HG03280 (cell line): ENCODE results near the gene SERTAD2.

Source experiments
- ATAC-seq: cut with Tn5 transposase; IDR thresholded peaks from one replicate; pipeline ENCODE4 v1.9.1; 2021; ENCODE audit warnings: mild to moderate bottlenecking, moderate library complexity; ENCODE audit not compliant: unreplicated experiment

SERTAD2 gene, protein sequence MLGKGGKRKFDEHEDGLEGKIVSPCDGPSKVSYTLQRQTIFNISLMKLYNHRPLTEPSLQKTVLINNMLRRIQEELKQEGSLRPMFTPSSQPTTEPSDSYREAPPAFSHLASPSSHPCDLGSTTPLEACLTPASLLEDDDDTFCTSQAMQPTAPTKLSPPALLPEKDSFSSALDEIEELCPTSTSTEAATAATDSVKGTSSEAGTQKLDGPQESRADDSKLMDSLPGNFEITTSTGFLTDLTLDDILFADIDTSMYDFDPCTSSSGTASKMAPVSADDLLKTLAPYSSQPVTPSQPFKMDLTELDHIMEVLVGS

GRCh38 chr2:64653109-64654062 lies at the start of gene SERTAD2:
Gene SERTAD2 (minus strand): TSS chr2:64653913. CDS start chr2:64636871, 17,042 bp downstream.
- ATAC-seq, result peak; percentile 81

- ATAC-seq, result no peak
Measured at GRCh38 chr2:64700133-64700809, 46.6 kb upstream of the SERTAD2 start.

GRCh38 chr2:64699712-64700111 lies 46.0 kb upstream of the SERTAD2 start:
- no peak for ATAC-seq

DNA sequence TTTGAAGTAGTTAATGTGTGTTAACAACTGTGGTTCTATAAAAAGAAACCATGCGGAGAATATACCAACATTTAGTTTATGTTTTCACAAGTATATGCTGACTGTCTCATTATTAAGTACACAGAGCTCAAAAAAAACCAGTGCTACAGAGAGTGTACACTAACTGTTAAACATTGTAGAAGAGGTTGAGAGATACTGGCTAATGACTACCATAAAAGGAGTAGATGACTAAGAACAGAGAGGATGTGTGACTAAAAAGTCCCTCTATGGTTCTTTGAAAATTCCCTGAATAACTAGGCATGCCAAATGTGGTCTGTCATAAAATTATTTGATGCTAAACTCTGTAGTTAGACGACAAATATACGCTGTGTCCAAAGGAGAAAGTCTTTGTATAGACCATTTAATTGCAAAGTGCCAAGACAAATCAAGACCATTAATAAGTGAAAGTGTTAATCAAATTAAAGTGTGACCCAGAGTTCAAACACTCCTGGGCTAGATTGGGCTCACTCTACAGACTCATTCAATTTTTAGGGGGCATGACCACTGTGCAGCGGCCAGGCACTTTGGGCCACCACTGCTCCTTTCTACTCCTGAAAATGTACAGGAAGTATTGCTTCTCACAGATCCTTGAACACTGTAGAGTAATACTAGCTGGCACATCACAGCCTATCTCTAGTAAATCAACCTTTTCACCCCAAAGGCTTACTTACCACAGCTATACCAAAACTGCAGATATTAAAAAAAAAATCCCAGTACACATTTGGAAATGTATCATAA lies 45.1 kb upstream of the SERTAD2 start:
- ATAC-seq, result peak; percentile 74

- no peak for ATAC-seq
Measured at GRCh38 chr2:64698177-64698643, 44.5 kb upstream of the SERTAD2 start.

- no peak for ATAC-seq
Measured at GRCh38 chr2:64697297-64698176, 43.8 kb upstream of the SERTAD2 start.

DNA sequence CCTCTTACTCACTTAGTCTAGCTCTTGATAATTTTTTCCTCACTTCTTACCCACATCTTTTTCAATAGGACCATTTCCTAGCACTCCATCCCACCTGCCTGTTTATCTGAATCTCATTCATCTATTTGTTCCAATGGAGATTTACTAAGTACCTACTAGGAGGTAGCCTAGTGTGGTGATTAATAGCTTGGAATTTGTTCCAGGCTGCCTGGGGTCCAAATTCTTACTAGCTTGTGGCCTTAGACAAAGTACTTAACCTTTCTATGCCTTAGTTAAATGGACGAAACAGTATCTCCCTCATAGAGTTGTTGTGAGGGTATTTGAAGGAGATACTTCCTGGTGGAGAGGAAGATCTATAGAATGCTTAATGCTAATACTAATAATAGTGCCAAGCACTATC lies 42.9 kb upstream of the SERTAD2 start:
- no peak for ATAC-seq

- ATAC-seq, result no peak
Measured at GRCh38 chr2:64695721-64696261, 42.1 kb upstream of the SERTAD2 start.

GRCh38 chr2:64692401-64692800 lies 38.7 kb upstream of the SERTAD2 start:
- no peak for ATAC-seq

GRCh38 chr2:64688909-64689308 lies 35.2 kb upstream of the SERTAD2 start:
- ATAC-seq, result no peak

DNA sequence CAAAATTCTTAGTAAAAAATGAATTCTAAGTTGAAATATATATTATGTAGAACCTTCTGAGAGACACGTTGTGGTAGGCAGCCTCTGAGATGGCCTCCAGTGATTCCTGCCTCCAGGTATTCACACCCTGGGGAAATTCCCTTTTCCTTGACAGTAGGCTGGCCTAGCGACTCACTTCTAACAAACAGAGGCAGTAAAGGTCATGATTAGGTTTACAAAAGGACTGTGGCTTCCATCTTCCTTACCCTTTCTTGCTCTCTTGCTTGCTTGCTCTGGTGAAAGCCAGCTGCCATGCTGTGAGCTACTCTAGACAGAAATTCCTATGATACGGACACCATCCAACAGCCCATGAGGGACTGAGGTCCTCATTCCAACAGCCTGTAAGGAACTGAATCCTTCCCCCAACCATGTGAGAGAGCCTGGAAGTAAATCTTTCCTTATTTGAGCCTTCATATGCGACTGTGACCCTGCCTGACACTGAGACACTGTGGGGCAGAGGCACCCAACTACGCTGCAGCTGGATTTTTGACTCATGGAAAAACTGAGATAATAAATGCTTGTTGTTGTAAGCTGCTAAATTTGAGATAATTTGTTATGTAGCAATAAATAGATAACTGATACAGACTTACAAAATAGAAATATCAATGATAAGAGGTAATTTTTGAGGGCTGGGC lies 32.7 kb upstream of the SERTAD2 start:
- ATAC-seq, result no peak

- ATAC-seq, result no peak
Measured at GRCh38 chr2:64685430-64685829, 31.7 kb upstream of the SERTAD2 start.

GRCh38 chr2:64683771-64684510 lies 30.2 kb upstream of the SERTAD2 start:
- ATAC-seq, result no peak

- no peak for ATAC-seq
Measured at GRCh38 chr2:64681479-64681967, 27.8 kb upstream of the SERTAD2 start.

GRCh38 chr2:64679673-64680425 lies 26.1 kb upstream of the SERTAD2 start:
- no peak for ATAC-seq

DNA sequence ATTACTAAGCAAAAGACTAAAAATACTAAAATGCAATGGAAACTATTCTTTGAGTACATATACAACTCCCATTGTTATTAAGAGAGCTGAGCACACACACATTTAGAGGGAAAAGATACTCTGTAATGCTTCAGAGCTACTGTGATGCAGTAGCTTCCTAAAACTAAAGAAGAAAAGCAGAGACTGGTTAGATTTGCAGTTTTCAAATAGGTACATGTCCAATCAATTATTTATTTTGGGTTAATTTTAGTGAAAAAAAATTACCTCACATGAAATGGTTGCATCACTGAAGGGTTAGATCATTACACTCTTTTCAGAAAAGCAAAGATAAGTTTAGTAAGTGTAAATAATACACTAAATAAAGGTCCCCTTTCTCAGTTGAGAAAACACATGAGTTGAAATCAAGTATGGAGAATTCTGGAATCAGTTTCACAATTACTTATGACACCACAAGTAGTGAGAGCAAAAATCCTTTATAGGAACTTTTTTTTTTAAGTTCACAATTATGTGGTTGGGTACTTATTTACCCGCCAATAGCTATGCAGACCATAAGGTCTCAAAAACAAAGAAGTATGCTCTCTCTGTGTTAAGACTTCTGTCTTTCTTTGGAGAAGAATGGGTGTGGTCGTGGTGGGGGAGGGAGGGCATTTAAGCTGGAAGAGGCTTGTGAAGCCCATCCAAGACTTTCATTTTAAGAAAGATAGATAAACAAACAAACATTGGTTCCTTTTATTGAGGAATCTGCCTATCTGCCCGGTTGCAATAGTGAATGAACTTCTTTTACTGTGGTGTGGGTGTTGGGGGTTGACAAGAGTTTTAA lies 25.3 kb upstream of the SERTAD2 start:
- no peak for ATAC-seq
